Brain microvascular endothelial cell (primary cell): ENCODE measurements around the gene BMAL1.
"Not testable (repeated sequence)": the region's sequence is repeated elsewhere in the genome, so short reads cannot be mapped to it uniquely, and the experiment has no call there.

Experiments used
- DNase-seq: peaks from one replicate; pipeline ENCODE4 v3.0.0-alpha.2; 2020
- H3K27ac ChIP-seq: fragments of 250-450 bp; sonication (Bioruptor Pico); 2 replicates; pipeline ENCODE4 v1.5.1; 2020; ENCODE audit warnings: mild to moderate bottlenecking, moderate library complexity
- H3K27me3 ChIP-seq: fragments of 250-450 bp; sonication (Bioruptor Pico); replicated peaks from 2 replicates; pipeline ENCODE4 v1.5.1; 2020; ENCODE audit warnings: mild to moderate bottlenecking
- H3K36me3 ChIP-seq: fragments of 250-450 bp; sonication (Bioruptor Pico); replicated peaks from 2 replicates; pipeline ENCODE4 v1.5.1; 2020; ENCODE audit warnings: mild to moderate bottlenecking
- H3K4me3 ChIP-seq: 2 replicates; pipeline ENCODE4 v1.5.1; 2011; ENCODE audit warnings: low read depth, mild to moderate bottlenecking, control low read depth, low read length, moderate library complexity
- CTCF ChIP-seq: IDR thresholded peaks from 2 replicates; pipeline ENCODE4 v1.5.1; 2011; ENCODE audit warnings: low read depth, mild to moderate bottlenecking, moderate library complexity, low read length, control low read depth, inconsistent platforms; ENCODE audit errors: missing control alignments
- in situ Hi-C: cut with HindIII; loops from 2 replicates; pipeline ENCODE4 v1.10.0; 2017; ENCODE audit warnings: low sequenced_read_pairs, low pct_ligation_motif_present

The BMAL1 gene

GRCh38 chr11:13433437-13433836, 155.8 kb downstream of the BMAL1 start:
- Histone ChIP-seq H3K27ac (no peak overlapping the region), H3K36me3 (no peaks in the 10 kb centered on the region), H3K4me3 (no peak overlapping the region), H3K27me3 (no peaks in the 10 kb centered on the region)
- no peak for DNase-seq
- TF ChIP-seq CTCF = no peak
- in situ Hi-C loops = no loop called here

- TF ChIP-seq CTCF = no peak
- H3K27ac ChIP-seq = no peak overlapping the region
- no peaks in the 10 kb centered on the region for H3K27me3 ChIP-seq
- DNase-seq = no peak
- no peaks in the 10 kb centered on the region for H3K36me3 ChIP-seq
- in situ Hi-C loops = no loop called here
- no peak overlapping the region for H3K4me3 ChIP-seq
Observed at GRCh38 chr11:13434247-13435205, 156.9 kb downstream of the BMAL1 start.

GRCh38 chr11:13436836-13437235, 159.2 kb downstream of the BMAL1 start:
- in situ Hi-C loops, H3K27me3 ChIP-seq, DNase-seq, H3K4me3 ChIP-seq, H3K27ac ChIP-seq, H3K36me3 ChIP-seq: not testable (repeated sequence)
